Colonic mucosa (tissue), 4 donors: ENCODE measurements around the gene LRRC8A. TPM values are rescaled to one million over a fixed set of nuclear protein-coding genes. Genes with fewer than 3 reads are reported as not detected.

Experiments used
- DNase-seq: peaks from one replicate; pipeline ENCODE4 v3.0.0-alpha.2; 2020
- H3K27ac ChIP-seq: fragments of 200-600 bp; one replicate; pipeline ENCODE4 v1.8.0; 2021
- H3K27me3 ChIP-seq: fragments of 200-600 bp; one replicate; pipeline ENCODE4 v1.8.0; 2021
- H3K36me3 ChIP-seq: fragments of 200-600 bp; one replicate; pipeline ENCODE4 v1.8.0; 2021
- H3K4me1 ChIP-seq: fragments of 200-600 bp; one replicate; pipeline ENCODE4 v1.8.0; 2021; ENCODE audit warnings: mild to moderate bottlenecking
- H3K4me3 ChIP-seq: fragments of 200-600 bp; one replicate; pipeline ENCODE4 v1.8.0; 2021
- H3K9ac ChIP-seq, 2 donors: one replicate each; pipeline ENCODE4 v1.7.0; 2013; ENCODE audit warnings: control low read depth in 2 of 2, low read depth in 2 of 2, low read length in 2 of 2
- H3K9me3 ChIP-seq: fragments of 200-600 bp; one replicate; pipeline ENCODE4 v1.8.0; 2021
- CTCF ChIP-seq: fragments of 200-600 bp; IDR thresholded peaks from one replicate; pipeline ENCODE4 v1.8.0; 2022; ENCODE audit warnings: antibody characterized with exemption, mild to moderate bottlenecking
- intact Hi-C: fragments of 100-400 bp; cut with DNase I; formaldehyde crosslinking; loops from one replicate; pipeline ENCODE4 v1.14.1; 2022
- total RNA-seq, 2 donors: library from RNA; stranded (reverse); fragmentation: NEBNext Ultra II Directional in 1 of 2; extraction: Animal tissue kit (Norgen Biotek cat#: 25700) in 1 of 2; gene quantifications; one replicate each; pipeline ENCODE4 v1.2.1, GENCODE V29; 2021
- donor health status: healthy.
- donor health status: DM: no; HTN: no; CAD: no.
- donor health status: DM: no; HTN: no; CAD: no.

Gene LRRC8A
- total RNA-seq, 2 donors from 2014 or later: 26.5 to 31.5 TPM

- no peak for TF ChIP-seq CTCF
- Histone ChIP-seq H3K36me3 (peaks cover 6% of the 10 kb centered on the region), H3K4me1 (peaks cover 7% of the 10 kb centered on the region), H3K9me3 (no peaks in the 10 kb centered on the region), H3K27me3 (no peaks in the 10 kb centered on the region), H3K27ac (no peak overlapping the region), H3K4me3 (no peak overlapping the region), H3K9ac (no peak overlapping the region)
- intact Hi-C loops: no loop called here
- DNase-seq: no peak
These were observed 2.2 kb downstream of the LRRC8A start for GRCh38 chr9:128884164-128884563.

GRCh38 chr9:128885376-128885775 lies 3.4 kb downstream of the LRRC8A start:
- no peak for DNase-seq
- Histone ChIP-seq H3K9me3 (no peaks in the 10 kb centered on the region), H3K4me3 (no peak overlapping the region), H3K36me3 (peaks cover 6% of the 10 kb centered on the region), H3K4me1 (peaks cover 7% of the 10 kb centered on the region), H3K27me3 (no peaks in the 10 kb centered on the region), H3K9ac (no peak overlapping the region), H3K27ac (no peak overlapping the region)
- no peak for TF ChIP-seq CTCF
- intact Hi-C loops: no loop called here

- H3K27me3 ChIP-seq: no peaks in the 10 kb centered on the region
- peaks cover 6% of the 10 kb centered on the region for H3K36me3 ChIP-seq
- intact Hi-C loops: no loop called here
- peaks cover 7% of the 10 kb centered on the region for H3K4me1 ChIP-seq
- H3K9me3 ChIP-seq: no peaks in the 10 kb centered on the region
- no peak overlapping the region for H3K9ac ChIP-seq
- H3K27ac ChIP-seq: no peak overlapping the region
- no peak for DNase-seq
- no peak for TF ChIP-seq CTCF
- no peak overlapping the region for H3K4me3 ChIP-seq
These were observed 3.9 kb downstream of the LRRC8A start for GRCh38 chr9:128885798-128886197.

GRCh38 chr9:128886211-128886891 lies 4.4 kb downstream of the LRRC8A start:
- Histone ChIP-seq H3K27me3 (no peaks in the 10 kb centered on the region), H3K9ac (no peak overlapping the region), H3K27ac (no peak overlapping the region), H3K36me3 (peaks cover 6% of the 10 kb centered on the region), H3K4me3 (no peak overlapping the region), H3K9me3 (no peaks in the 10 kb centered on the region), H3K4me1 (peaks cover 7% of the 10 kb centered on the region)
- no peak for DNase-seq
- intact Hi-C loops: no loop called here
- no peak for TF ChIP-seq CTCF

- Histone ChIP-seq H3K9ac (no peak overlapping the region), H3K4me3 (no peak overlapping the region), H3K9me3 (no peaks in the 10 kb centered on the region), H3K27ac (no peak overlapping the region), H3K4me1 (peaks cover 12% of the 10 kb centered on the region), H3K36me3 (peaks cover 6% of the 10 kb centered on the region), H3K27me3 (no peaks in the 10 kb centered on the region)
- no peak for TF ChIP-seq CTCF
- DNase-seq: no peak
- intact Hi-C loops: no loop called here
These were observed 5.1 kb downstream of the LRRC8A start for GRCh38 chr9:128887049-128887448.
